Activated T-helper 9 cell treated with anti-CD3 and anti-CD28 coated beads, Interleukin-2, amount 50 U/mL, for 16 hours (primary cell): Measurements from ENCODE around the gene EID3.
"Not testable (repeated sequence)": the region's sequence is repeated elsewhere in the genome, so short reads cannot be mapped to it uniquely, and the experiment has no call there.

Experiments
- DNase-seq: peaks from one replicate; pipeline ENCODE4 v3.0.0-alpha.2; 2020; ENCODE audit warnings: low read depth

The EID3 gene

DNA sequence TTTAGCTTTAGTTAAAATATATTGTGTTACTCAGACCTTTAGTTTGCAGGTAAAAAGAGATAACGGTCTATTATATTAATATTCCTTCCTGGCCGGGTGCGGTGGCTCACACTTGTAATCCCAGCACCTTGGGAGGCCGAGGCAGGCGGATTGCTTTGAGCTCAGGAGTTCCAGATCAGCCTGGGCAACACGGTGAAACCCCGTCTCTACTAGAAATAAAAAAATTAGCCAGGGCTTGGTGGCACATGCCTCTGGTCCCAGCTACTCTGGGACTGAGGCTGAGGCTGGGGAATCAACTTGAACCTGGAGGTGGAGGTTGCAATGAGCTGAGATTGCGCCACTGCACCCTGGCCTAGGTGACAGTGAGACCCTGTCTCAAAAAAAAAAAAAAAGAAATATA, 13.2 kb upstream of the EID3 start:
- DNase-seq = no peak

GRCh38 chr12:104290855-104291254, 12.7 kb upstream of the EID3 start:
- DNase-seq = no peak

DNA sequence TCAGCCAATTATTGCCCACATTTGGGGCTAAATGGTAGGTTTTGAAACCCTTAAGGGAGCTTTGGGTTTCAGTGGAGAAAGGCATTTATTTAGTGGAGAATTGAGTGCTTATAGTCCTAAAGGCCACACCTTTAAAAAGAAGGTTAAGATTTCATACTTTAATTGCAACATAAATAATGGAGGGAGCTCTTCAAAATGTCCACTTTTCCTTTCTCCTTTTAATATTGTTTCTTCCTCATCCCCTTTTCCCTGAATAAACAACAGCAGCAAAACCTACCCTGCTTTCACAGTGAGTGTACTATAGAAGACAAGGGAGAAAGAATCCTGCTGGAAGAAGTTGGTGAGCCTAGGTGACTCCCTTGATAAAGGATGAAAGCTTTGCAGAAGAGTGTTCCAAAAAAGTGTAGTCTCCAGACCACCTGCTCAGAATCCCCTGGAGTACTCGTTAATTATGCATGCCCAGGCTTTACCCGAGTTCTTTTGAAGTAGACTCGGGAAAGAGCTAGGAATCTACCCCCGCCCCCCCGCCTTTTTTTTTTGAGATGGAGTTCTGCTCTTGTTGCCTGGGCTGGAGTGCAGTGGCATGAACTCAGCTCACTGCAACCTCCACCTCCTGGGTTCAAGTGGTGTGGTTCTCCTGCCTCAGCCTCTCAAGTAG, 11.5 kb upstream of the EID3 start:
- DNase-seq = no peak

GRCh38 chr12:104292872-104293794, 10.4 kb upstream of the EID3 start:
- no peak for DNase-seq

DNA sequence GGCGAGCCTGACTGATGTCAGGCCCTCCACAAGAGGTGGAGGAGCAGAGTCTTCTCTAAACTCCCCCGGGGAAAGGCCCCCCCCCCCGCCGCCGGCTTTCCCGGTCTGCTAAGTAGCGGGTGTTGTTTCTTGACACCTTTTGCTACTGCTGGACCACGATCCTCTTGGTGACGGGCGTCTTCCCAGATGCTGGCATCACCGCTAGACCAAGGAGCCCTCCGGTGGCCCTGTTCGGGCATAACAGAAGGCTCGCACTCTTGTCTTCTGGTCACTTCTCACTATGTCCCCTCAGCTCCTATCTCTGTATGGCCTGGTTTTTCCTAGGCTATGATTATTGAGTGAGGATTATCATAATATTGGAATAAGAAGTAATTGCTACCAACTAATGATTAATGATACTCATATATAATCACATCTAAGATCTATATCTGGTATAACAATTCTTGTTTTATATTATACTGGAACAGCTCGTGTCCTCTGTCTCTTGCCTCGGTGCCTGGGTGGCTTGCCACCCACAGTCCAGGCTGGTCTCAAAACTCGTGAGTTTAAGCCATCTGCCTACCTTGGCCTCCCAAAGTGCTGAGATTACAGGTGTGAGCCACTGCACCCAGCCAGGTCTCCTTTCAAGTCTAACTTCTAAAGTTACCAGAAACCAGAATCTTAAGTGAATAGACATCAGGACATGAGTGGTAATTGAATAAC, 9.2 kb upstream of the EID3 start:
- DNase-seq = not testable (repeated sequence)

GRCh38 chr12:104294927-104295668, 8.4 kb upstream of the EID3 start:
- no peak for DNase-seq

- DNase-seq = no peak
Observed at GRCh38 chr12:104295954-104296353, 7.6 kb upstream of the EID3 start.

- no peak for DNase-seq
Observed at GRCh38 chr12:104296718-104297117, 6.8 kb upstream of the EID3 start.

- no peak for DNase-seq
Observed at GRCh38 chr12:104297477-104298113, 5.9 kb upstream of the EID3 start.

DNA sequence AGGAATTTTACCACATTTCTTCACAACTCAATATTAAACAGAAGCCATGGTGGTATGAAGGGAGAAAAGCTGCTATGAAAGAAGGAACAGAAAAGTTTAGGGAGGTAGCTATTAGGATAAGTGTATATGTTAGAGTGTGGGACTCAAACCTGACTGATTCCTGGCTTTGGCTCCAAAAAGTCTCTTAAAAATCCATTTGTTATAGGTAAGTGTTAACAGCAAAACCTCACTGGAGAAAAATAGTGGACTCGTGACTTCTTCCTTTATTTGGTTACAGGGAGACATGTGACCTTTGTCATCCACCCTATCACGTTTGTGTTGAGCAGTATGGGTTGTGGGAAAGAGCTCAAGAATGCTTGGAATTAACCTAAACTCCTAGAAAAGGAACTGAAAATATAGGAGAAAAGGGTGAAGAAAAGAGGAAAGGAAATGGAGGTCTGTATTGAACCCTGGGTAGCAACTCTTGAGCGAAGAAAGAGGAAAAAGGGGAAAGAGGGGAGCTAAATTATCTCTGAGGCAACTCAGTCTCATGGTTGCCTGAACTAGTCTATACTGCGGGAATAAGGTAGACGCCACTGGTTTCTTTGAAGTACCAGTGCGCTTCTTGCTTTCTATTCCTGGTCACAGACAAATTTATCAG, 3.6 kb upstream of the EID3 start:
- no peak for DNase-seq

DNA sequence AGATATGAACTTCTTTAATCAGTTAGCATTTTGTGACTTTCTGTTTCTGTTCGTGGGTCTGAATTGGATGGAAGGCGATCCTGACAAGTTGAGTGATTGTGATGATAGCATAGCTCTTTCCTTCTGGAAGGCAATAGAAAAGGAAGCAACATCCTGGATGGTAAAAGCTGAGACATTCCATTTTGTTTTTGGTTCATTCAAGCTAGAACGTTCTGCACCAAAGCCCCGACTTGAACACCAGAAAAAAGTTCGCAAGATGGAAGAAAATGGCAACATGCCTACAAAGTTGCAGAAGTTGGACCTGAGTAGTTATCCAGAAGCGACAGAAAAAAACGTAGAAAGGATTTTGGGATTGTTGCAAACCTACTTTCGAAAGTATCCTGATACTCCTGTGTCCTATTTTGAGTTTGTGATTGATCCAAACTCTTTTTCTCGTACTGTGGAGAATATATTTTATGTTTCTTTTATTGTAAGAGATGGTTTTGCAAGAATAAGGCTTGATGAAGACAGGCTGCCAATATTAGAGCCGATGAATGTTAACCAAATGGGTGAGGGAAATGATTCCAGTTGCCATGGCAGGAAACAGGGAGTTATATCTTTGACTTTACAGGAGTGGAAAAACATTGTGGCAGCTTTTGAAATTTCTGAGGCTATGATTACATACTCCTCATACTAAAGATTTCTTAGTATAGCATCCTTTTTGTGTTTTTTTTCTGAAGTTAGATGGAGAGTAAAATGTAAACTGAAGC, 896 bp downstream of the EID3 start:
- no peak for DNase-seq

DNA sequence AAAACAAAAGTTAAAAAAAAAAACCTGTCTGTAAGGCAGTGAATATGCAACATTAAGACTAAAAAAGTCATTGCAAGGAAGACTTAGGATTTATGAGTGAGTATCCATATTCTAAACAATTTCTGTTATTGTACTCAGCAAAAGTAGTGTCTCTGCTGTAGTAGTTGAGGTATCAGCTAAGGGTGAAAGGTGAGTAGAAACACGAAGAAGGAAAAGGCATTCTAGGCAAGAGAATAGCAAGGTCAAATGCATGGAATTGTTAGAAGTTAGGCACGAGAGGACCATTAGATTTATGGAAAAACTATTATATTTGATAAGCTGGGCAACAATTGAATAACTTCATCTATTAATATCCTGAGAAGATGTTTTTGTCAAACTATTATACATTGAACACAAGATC, 1.8 kb downstream of the EID3 start:
- DNase-seq = no peak

DNA sequence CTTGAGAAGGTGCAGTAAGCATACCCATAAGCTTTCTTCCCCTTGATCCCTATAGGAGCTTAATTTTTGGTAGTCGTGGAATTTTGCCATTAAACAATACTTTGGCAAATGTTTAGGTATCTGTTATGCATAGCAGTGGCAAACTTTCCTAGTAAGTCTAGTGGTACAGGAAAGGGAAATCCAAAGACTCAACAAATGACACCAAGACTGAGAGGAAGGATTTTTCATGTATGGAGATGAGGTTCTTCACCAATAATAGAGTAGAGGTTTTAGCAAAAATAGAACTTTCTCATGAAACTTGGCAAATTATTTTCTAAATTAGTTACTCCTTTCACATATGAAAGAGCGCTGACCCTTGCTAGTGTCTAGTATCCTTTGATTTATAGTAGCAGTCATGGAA, 2.8 kb downstream of the EID3 start:
- no peak for DNase-seq

GRCh38 chr12:104306943-104307654, 3.6 kb downstream of the EID3 start:
- DNase-seq = no peak

DNA sequence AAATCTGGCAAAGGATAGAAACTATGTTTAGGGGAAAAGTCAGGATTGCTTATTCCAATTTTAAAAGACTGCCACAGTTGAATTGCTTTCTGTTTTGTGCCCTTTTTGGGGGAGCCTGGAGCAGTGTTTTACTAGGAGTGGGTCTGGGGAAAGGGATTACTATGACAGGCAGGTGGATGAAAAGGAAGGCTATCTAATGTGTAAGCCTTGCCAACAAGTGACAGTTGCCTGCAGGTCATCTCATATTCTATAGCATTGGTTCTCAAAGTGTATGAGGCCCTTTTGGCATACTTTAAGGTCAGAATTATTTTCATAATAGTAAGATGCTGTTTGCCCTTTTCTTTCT, 4.1 kb downstream of the EID3 start:
- DNase-seq = no peak

DNA sequence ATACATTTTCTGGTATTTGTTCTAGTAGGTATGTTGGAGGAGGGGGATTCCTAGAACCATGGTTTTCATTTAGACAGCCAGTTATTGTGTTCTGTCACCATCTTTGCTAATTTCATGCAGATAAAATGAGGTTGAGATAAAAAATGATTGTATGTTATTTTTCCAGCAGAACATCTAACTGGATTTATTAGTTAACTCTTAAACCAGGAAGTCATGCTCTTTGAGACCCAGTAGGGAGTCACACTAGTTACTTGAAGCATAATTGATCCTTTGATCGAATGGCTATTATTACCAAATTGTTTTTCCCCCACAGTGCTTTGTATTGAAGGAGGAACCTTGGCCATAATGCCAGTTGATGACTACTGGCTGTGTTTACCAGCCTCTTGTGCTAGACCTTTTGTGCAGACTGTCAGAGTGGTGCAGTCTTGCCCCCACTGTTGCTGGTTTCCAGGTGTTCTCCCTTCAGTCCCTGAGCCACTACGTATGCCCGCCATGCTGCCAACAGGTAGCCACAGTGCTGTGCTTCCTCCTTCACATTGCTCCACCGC, 6.0 kb downstream of the EID3 start:
- DNase-seq = no peak

DNA sequence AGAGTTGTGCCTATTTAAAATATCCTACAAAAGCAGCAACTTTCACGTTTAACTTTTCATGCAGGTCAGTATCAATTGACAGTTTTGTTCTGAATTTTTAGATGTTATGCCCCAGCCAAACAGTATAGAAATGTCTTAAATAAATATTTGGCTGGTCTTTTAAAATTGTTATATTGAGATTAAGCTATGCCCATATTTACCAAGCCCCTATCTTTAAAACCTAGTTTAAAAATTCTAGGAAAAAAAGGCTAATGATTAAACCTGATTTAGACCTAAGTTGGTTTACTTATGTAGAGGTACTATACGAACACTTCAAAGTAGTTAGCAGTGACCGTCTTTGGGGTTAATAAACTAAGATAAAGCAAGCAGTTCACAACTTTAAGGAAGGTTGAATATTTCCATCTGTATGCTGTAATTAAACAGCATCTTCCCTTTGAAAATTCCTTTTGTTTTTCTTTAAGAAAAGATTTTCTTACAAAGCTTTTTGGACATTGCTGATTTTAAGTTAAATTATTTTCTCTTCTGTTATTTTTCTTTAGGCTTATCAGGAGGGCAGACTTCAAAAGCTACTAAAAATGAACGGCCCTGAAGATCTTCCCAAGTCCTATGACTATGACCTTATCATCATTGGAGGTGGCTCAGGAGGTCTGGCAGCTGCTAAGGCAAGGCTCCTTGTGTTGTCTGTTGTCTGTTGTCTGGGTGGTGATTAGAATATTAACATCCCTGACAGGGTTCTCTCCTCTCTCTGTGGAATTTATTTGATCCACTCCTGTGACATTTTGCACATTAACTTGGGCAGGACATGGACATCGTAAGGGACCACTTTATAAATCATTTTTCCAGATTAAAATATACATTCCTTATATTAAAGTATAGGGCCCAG, 7.5 kb downstream of the EID3 start:
- DNase-seq = no peak

DNA sequence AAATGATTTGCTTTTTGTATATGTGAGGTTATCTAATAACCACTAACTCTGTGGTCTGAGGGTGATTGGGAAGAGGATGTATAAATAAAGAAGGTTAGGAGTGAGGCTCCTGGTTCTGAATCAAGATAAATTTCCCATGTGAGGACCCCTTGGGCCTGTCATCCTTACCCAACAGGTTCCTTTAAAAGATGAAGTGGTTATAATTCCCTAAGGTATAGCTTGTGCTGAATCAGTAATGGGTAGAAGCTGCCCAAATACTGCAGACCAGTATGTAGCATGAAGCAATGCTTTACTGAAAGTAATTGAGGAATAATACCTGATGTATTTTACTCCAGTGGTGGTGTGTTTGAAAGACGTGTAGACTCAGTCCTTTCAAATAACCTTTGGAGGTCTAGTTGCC, 8.7 kb downstream of the EID3 start:
- DNase-seq = no peak

GRCh38 chr12:104312654-104313053, 9.1 kb downstream of the EID3 start:
- DNase-seq = no peak
